ENCODE measurements around the gene SFRP2. TPM values are rescaled to one million over a fixed set of nuclear protein-coding genes. Genes with fewer than 3 reads are reported as not detected.

SFRP2 gene
- total and polyA plus RNA-seq, 2 donors (not counting 1 experiment from before 2014, with no cell fraction given), result under 0.01 TPM; not detected in 1

DNA sequence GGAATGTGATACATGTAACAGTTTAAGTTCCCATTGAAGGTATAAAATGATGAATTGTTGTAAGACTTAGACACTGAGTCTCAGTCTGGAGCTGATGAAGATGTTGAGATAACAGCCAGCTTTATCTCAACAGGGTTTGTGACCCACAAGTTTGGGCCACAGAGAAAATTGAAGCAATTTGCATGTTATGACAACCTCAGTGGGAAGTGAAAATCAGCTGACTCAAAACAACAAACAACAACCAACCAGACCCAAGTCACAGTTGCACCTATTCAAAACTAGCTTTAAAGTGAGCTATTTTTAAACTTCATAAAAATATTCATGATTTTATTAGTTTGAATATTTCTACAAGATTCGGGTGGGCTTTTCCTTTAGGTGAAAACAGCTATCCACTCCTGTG, 8.0 kb downstream of the SFRP2 start:
- no peaks in the 10 kb centered on the region for H3K9me3 ChIP-seq (ENCODE audit: control insufficient read depth, insufficient read depth, low read depth, low read length)
- no peak for DNase-seq (ENCODE audit: low read depth in 2 of 2)
- no peak for TF ChIP-seq EZH2 (IDR thresholded peaks at IDR 0.05; ENCODE audit: low read length, missing control alignments)
- TF ChIP-seq, protein P1, sequence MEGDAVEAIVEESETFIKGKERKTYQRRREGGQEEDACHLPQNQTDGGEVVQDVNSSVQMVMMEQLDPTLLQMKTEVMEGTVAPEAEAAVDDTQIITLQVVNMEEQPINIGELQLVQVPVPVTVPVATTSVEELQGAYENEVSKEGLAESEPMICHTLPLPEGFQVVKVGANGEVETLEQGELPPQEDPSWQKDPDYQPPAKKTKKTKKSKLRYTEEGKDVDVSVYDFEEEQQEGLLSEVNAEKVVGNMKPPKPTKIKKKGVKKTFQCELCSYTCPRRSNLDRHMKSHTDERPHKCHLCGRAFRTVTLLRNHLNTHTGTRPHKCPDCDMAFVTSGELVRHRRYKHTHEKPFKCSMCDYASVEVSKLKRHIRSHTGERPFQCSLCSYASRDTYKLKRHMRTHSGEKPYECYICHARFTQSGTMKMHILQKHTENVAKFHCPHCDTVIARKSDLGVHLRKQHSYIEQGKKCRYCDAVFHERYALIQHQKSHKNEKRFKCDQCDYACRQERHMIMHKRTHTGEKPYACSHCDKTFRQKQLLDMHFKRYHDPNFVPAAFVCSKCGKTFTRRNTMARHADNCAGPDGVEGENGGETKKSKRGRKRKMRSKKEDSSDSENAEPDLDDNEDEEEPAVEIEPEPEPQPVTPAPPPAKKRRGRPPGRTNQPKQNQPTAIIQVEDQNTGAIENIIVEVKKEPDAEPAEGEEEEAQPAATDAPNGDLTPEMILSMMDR (conservative IDR thresholded peaks at IDR 0.05 in 1 of 2, IDR thresholded peaks at IDR 0.05 in 1 of 2; ENCODE audit: low read depth in 1 of 2, low read length in 2 of 2), result no peak

GRCh38 chr4:153780221-153780620, 8.7 kb downstream of the SFRP2 start:
- H3K36me3 ChIP-seq (ENCODE audit: control insufficient read depth, insufficient read depth, low read length), result no peaks in the 10 kb centered on the region
- no peak for DNase-seq (ENCODE audit: low read depth in 2 of 2)
- H3K4me1 ChIP-seq (ENCODE audit: control insufficient read depth, extremely low read depth, insufficient read depth, low read length), result no peaks in the 10 kb centered on the region
- no peaks in the 10 kb centered on the region for H3K27me3 ChIP-seq (ENCODE audit: control insufficient read depth, insufficient read depth, low read length)
- TF ChIP-seq EZH2 (IDR thresholded peaks at IDR 0.05; ENCODE audit: low read length, missing control alignments), result no peak
- TF ChIP-seq, protein P1 (conservative IDR thresholded peaks at IDR 0.05 in 1 of 2, IDR thresholded peaks at IDR 0.05 in 1 of 2; ENCODE audit: low read depth in 1 of 2, low read length in 2 of 2), result no peak
- no peak overlapping the region for H3K4me2 ChIP-seq (ENCODE audit: extremely low read depth, insufficient read depth, low read length)
- no peaks in the 10 kb centered on the region for H3K9me3 ChIP-seq (ENCODE audit: control insufficient read depth, insufficient read depth, low read depth, low read length)
- H3K79me2 ChIP-seq (ENCODE audit: control insufficient read depth, insufficient read depth, low read length), result no peaks in the 10 kb centered on the region
- no peaks in the 10 kb centered on the region for H4K20me1 ChIP-seq (ENCODE audit: control insufficient read depth, extremely low read depth, insufficient read depth, low read length)
- no peak overlapping the region for H3K27ac ChIP-seq (ENCODE audit: insufficient read depth, low read length)
- H3K9ac ChIP-seq (ENCODE audit: insufficient read depth, low read length), result no peak overlapping the region
- no peak overlapping the region for H3K4me3 ChIP-seq (replicated peaks in 1 of 4; ENCODE audit: control extremely low read depth in 1 of 4, insufficient read depth in 1 of 4, low read depth in 3 of 4, low read length in 4 of 4)
- no peak overlapping the region for H2AFZ ChIP-seq (ENCODE audit: low read length)

More for the DNA sequence above, 8.0 kb downstream of the SFRP2 start:
- no peak overlapping the region for H3K9ac ChIP-seq (ENCODE audit: insufficient read depth, low read length)
- no peak overlapping the region for H3K4me3 ChIP-seq (replicated peaks in 1 of 4; ENCODE audit: control extremely low read depth in 1 of 4, insufficient read depth in 1 of 4, low read depth in 3 of 4, low read length in 4 of 4)
- no peak overlapping the region for H3K4me2 ChIP-seq (ENCODE audit: extremely low read depth, insufficient read depth, low read length)
- no peaks in the 10 kb centered on the region for H3K27me3 ChIP-seq (ENCODE audit: control insufficient read depth, insufficient read depth, low read length)
- no peaks in the 10 kb centered on the region for H3K4me1 ChIP-seq (ENCODE audit: control insufficient read depth, extremely low read depth, insufficient read depth, low read length)
- H2AFZ ChIP-seq (ENCODE audit: low read length), result no peak overlapping the region
- H3K27ac ChIP-seq (ENCODE audit: insufficient read depth, low read length), result no peak overlapping the region
- H4K20me1 ChIP-seq (ENCODE audit: control insufficient read depth, extremely low read depth, insufficient read depth, low read length), result no peaks in the 10 kb centered on the region
- no peaks in the 10 kb centered on the region for H3K36me3 ChIP-seq (ENCODE audit: control insufficient read depth, insufficient read depth, low read length)
- no peaks in the 10 kb centered on the region for H3K79me2 ChIP-seq (ENCODE audit: control insufficient read depth, insufficient read depth, low read length)

DNA sequence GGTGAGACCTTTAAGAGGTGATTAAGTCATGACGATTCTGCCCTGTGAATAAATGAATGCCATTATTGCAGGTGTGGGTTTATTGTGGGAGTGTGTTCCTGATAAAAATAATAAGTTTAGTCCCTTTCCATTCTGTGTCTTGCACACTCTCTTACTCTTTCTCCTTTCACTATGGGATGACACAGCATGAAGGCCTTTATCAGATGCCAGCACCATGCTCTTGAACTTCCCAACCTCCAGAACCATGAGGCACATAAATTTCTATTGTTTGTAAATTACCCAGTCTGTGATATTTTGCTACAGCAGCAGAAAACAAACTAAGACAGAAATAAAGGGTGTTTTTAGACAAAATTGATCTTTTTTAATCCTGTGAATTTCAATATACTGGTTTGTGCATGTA, 10.5 kb downstream of the SFRP2 start:
- no peak for DNase-seq (ENCODE audit: low read depth in 2 of 2)
- TF ChIP-seq, protein P1 (conservative IDR thresholded peaks at IDR 0.05 in 1 of 2, IDR thresholded peaks at IDR 0.05 in 1 of 2; ENCODE audit: low read depth in 1 of 2, low read length in 2 of 2), result no peak
- TF ChIP-seq EZH2 (IDR thresholded peaks at IDR 0.05; ENCODE audit: low read length, missing control alignments), result no peak
- no peak overlapping the region for H3K4me3 ChIP-seq (replicated peaks in 1 of 4; ENCODE audit: control extremely low read depth in 1 of 4, insufficient read depth in 1 of 4, low read depth in 3 of 4, low read length in 4 of 4)
- H3K4me2 ChIP-seq (ENCODE audit: extremely low read depth, insufficient read depth, low read length), result no peak overlapping the region
- no peaks in the 10 kb centered on the region for H3K9me3 ChIP-seq (ENCODE audit: control insufficient read depth, insufficient read depth, low read depth, low read length)
- H3K27me3 ChIP-seq (ENCODE audit: control insufficient read depth, insufficient read depth, low read length), result no peaks in the 10 kb centered on the region
- no peaks in the 10 kb centered on the region for H4K20me1 ChIP-seq (ENCODE audit: control insufficient read depth, extremely low read depth, insufficient read depth, low read length)
- H3K36me3 ChIP-seq (ENCODE audit: control insufficient read depth, insufficient read depth, low read length), result no peaks in the 10 kb centered on the region
- no peak overlapping the region for H2AFZ ChIP-seq (ENCODE audit: low read length)
- H3K27ac ChIP-seq (ENCODE audit: insufficient read depth, low read length), result no peak overlapping the region
- H3K4me1 ChIP-seq (ENCODE audit: control insufficient read depth, extremely low read depth, insufficient read depth, low read length), result no peaks in the 10 kb centered on the region
- no peaks in the 10 kb centered on the region for H3K79me2 ChIP-seq (ENCODE audit: control insufficient read depth, insufficient read depth, low read length)
- H3K9ac ChIP-seq (ENCODE audit: insufficient read depth, low read length), result no peak overlapping the region
